Measurements from ENCODE around the gene MOCOS.

MOCOS gene

GRCh38 chr18:36256094-36256493 lies 68.8 kb downstream of the MOCOS start:
- TF ChIP-seq CTCF (IDR thresholded peaks at IDR 0.05; ENCODE audit: control insufficient read depth, insufficient read depth, low read depth, low read length, missing control alignments) = no peak
- DNase-seq (ENCODE audit: low read depth) = no peak
- H3K4me3 ChIP-seq (ENCODE audit: control insufficient read depth, low read depth, low read length) = no peak overlapping the region

- no peak for DNase-seq (ENCODE audit: low read depth)
- H3K4me3 ChIP-seq (ENCODE audit: control insufficient read depth, low read depth, low read length) = no peak overlapping the region
- no peak for TF ChIP-seq CTCF (IDR thresholded peaks at IDR 0.05; ENCODE audit: control insufficient read depth, insufficient read depth, low read depth, low read length, missing control alignments)
These were observed 75.7 kb downstream of the MOCOS start for GRCh38 chr18:36262971-36263370.

GRCh38 chr18:36264283-36264682 lies 77.0 kb downstream of the MOCOS start:
- TF ChIP-seq CTCF (IDR thresholded peaks at IDR 0.05; ENCODE audit: control insufficient read depth, insufficient read depth, low read depth, low read length, missing control alignments) = no peak
- DNase-seq (ENCODE audit: low read depth) = no peak
- no peak overlapping the region for H3K4me3 ChIP-seq (ENCODE audit: control insufficient read depth, low read depth, low read length)

GRCh38 chr18:36265015-36265414 lies 77.7 kb downstream of the MOCOS start:
- H3K4me3 ChIP-seq (ENCODE audit: control insufficient read depth, low read depth, low read length) = no peak overlapping the region
- no peak for TF ChIP-seq CTCF (IDR thresholded peaks at IDR 0.05; ENCODE audit: control insufficient read depth, insufficient read depth, low read depth, low read length, missing control alignments)
- no peak for DNase-seq (ENCODE audit: low read depth)

- no peak for TF ChIP-seq CTCF (IDR thresholded peaks at IDR 0.05; ENCODE audit: control insufficient read depth, insufficient read depth, low read depth, low read length, missing control alignments)
- no peak overlapping the region for H3K4me3 ChIP-seq (ENCODE audit: control insufficient read depth, low read depth, low read length)
- no peak for DNase-seq (ENCODE audit: low read depth)
These were observed 81.9 kb downstream of the MOCOS start for GRCh38 chr18:36269157-36269556.

GRCh38 chr18:36271153-36271552 lies 83.9 kb downstream of the MOCOS start:
- H3K4me3 ChIP-seq (ENCODE audit: control insufficient read depth, low read depth, low read length) = no peak overlapping the region
- DNase-seq (ENCODE audit: low read depth) = no peak
- TF ChIP-seq CTCF (IDR thresholded peaks at IDR 0.05; ENCODE audit: control insufficient read depth, insufficient read depth, low read depth, low read length, missing control alignments) = no peak

GRCh38 chr18:36273347-36273746 lies 86.0 kb downstream of the MOCOS start:
- no peak for DNase-seq (ENCODE audit: low read depth)
- no peak for TF ChIP-seq CTCF (IDR thresholded peaks at IDR 0.05; ENCODE audit: control insufficient read depth, insufficient read depth, low read depth, low read length, missing control alignments)

More at GRCh38 chr18:36273347-36273746, 86.0 kb downstream of the MOCOS start:
- no peak overlapping the region for H3K4me3 ChIP-seq (ENCODE audit: control insufficient read depth, low read depth, low read length)
